HepG2 (cell line): Measurements from ENCODE around the gene PI3.
"Not testable (repeated sequence)": the region's sequence is repeated elsewhere in the genome, so short reads cannot be mapped to it uniquely, and the experiment has no call there.

Experiments used
- CHD2 ChIP-seq: IDR thresholded peaks from 2 replicates; pipeline ENCODE4 v1.6.1; 2011; ENCODE audit warnings: low read depth, low read length, improper control_type of control experiment
- CTCF ChIP-seq: sonication (generic); formaldehyde crosslinking; IDR thresholded peaks from 2 replicates; pipeline ENCODE4 v1.5.0; 2020; ENCODE audit warnings: mild to moderate bottlenecking, missing genetic modification reagents, moderate library complexity
- ETV6 ChIP-seq: sonication (generic); formaldehyde crosslinking; conservative IDR thresholded peaks from 2 replicates; pipeline ENCODE4 v1.4.0; 2020; ENCODE audit warnings: missing genetic modification reagents
- NFATC3 ChIP-seq: sonication (generic); formaldehyde crosslinking; IDR thresholded peaks from 2 replicates; pipeline ENCODE4 v1.5.1; 2020; ENCODE audit warnings: mild to moderate bottlenecking, missing genetic modification reagents
- NFE2L2 ChIP-seq: fragments of 150-350 bp; IDR thresholded peaks from 2 replicates; pipeline ENCODE4 v1.6.1; 2014; ENCODE audit warnings: low read length
- RNF2 ChIP-seq: fragments of 450-650 bp; conservative IDR thresholded peaks from 2 replicates; pipeline ENCODE4 v1.6.1; 2016; ENCODE audit warnings: low read depth
- ZBTB21 ChIP-seq: sonication (generic); formaldehyde crosslinking; IDR thresholded peaks from 2 replicates; pipeline ENCODE4 v1.4.0; 2020; ENCODE audit warnings: missing genetic modification reagents
- ZNF564 ChIP-seq: sonication (generic); formaldehyde crosslinking; IDR thresholded peaks from 2 replicates; pipeline ENCODE4 v1.8.1; 2023; ENCODE audit warnings: mild to moderate bottlenecking, missing genetic modification reagents

GRCh38 chr20:45139733-45140375, 34.8 kb upstream of the PI3 start:
- not testable (repeated sequence) for TF ChIP-seq ZBTB21 (CRISPR knock-in tag); RNF2; ETV6; CTCF (CRISPR knock-in tag); NFE2L2; NFATC3 (CRISPR knock-in tag); CHD2; ZNF564
